NCI-H2196 (cell line): ENCODE data around the gene FMO1.
"Not testable (repeated sequence)": the region's sequence is repeated elsewhere in the genome, so short reads cannot be mapped to it uniquely, and the experiment has no call there.

Experiments
- DNase-seq: peaks from one replicate; lab custom pipeline; 2025; ENCODE audit not compliant: unreplicated experiment; lab: John Stamatoyannopoulos, UW

Gene FMO1

DNA sequence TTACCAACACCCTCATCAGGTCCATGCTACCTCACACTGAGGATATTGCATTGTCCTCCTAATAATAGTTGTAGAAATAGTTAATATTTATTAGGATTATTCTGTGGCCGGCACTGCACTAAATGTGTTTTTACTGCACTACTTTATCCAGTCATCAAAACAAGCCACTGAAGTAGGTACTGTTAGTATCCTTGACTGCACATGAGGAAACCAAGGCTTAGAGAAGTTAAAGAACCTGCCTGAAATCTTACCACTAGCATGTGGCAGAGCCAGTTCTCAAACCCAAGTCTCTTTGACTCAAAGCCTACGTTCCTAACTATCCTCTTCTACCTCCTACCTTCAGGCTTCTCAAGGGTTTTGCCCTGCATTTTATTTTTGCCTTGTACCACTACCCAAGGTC lies 30.9 kb downstream of the FMO1 start:
- no peak for DNase-seq

DNA sequence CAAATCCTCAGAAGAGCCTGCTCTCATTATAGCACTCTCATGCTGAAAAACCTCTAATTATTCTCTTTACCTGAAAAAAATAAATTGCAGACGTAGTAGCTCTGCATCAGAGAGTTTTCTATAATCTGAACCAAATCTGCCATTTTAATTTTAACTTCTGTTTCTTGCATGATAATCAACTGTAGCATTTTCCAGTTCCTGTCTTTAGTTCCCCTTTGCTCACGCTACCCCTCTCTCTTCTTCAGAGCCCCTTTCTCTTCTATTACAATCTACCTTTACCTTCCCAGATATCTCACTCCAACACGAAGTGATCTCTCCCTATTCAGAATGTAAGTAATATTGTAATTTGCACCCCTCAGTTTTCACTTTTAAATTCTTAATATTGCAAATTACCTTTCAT lies 31.4 kb downstream of the FMO1 start:
- DNase-seq = no peak

DNA sequence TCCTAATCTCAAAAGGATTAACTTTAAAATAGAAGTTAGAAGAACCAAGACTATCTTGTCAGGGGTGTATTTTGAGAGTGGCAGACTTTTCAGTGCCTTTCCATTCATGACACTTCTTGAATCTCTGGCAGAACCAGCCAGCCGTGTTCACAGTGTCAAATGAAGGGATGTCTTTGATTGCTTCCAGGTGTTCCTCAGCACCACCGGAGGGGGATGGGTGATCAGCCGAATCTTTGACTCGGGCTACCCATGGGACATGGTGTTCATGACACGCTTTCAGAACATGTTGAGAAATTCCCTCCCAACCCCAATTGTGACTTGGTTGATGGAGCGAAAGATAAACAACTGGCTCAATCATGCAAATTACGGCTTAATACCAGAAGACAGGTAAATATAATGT lies 32.3 kb downstream of the FMO1 start:
- DNase-seq = no peak

DNA sequence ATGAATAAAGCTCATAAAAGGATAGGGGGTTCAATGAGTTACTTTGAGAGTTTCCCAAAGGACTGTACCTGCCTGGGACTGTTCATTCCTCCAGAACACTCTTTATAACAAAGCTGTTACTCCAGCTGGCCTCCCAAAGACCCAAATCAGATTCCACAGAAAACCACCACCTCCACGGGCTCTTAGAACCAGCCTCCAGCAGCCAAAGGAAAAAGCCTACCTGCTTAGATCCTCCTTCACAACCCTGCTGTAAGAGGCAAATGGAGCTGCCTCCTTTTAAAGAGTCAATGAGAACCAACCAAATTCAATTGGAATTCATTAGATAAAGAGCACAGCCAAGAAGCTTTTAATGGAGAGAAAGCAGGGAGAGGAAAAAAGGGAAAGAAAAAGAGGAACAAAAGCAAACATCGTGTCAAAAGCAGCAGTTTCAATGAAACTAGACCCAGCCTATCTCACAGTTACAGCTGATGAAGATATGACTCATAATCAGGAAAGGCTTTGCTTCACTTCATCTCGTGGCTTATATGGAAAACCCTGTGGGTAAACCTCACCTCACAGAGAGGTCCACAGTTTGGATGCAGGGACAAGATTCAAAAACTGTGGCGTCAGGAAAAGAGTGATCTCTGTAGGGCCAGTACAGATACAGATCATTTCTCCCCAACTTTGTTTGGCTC lies 37.9 kb downstream of the FMO1 start:
- no peak for DNase-seq

DNA sequence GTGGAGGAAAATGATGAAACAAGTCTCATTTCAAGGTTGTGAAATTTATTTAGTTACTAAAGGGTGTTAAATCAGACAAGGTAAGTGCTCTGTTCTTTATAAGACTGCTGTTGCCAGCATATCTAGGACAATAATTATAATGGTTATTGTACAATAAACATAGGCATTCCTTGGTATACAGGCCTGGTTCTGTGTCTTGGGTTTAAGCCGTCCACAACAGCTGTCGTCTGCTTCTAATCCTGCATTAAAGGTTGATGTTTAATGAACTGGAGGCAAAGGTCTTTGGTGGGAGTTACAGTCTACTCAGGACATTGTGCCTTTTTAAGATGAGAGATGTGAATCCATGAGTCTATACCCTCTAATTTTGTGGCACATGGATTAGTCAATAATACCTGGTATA lies 42.3 kb downstream of the FMO1 start:
- no peak for DNase-seq

DNA sequence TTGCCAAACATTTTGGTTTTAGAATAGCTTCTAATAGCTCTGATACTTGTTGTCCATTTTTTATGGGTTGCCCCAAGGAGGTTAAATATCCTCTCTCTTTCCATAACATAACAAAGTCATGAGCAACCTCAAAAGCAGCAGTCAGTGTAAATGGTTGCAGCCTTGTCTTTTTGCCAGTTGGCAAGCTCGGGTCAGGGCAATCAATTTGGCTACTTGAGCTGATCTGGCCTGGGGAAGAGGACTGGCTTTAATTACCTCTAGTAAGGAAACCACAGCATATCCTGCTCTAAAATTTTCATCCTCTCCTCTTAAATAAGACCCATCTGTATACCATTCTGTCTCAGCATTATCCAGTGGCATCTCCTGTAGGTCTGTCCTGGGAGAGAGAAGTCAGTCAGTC lies 44.5 kb downstream of the FMO1 start:
- no peak for DNase-seq

- not testable (repeated sequence) for DNase-seq
Observed at GRCh38 chr1:171295383-171295782, 47.1 kb downstream of the FMO1 start.

DNA sequence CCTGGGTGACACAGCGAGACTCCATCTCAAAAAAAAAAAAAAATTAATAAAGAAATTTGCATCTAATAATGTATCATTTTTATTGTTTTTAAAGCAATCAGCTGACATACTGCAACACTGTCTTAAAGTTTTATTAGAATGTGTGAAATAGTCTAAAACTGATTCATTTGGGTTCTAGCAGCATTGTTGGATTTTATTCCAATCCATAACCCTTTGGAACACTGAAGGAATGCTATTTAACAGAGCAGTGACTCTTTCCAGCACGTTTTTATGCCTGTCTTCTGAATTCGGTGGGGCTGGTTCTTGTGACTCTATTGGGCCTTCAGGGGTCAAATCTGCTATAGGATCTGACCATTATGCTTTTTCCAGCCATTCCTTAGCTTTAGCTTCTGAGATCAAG lies 47.5 kb downstream of the FMO1 start:
- DNase-seq = no peak

DNA sequence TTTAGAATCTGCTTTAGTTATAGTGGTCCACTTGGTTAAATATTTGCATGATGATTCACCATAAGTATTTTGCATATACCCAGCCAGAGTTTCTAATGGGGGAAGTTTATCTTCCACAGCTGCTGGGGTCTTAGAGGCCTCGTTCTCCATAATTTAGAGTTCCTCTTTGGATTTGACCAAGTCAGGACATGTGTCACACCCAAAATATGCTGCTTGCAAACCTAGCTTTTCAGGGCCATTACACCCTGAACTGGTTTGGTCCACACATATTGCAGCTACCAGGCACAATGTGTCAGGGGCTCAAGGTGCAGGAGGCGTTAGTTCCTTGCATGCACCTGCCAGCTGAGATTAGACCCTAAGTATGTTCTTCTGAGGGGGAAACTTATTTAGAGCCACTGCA lies 48.6 kb downstream of the FMO1 start:
- no peak for DNase-seq

DNA sequence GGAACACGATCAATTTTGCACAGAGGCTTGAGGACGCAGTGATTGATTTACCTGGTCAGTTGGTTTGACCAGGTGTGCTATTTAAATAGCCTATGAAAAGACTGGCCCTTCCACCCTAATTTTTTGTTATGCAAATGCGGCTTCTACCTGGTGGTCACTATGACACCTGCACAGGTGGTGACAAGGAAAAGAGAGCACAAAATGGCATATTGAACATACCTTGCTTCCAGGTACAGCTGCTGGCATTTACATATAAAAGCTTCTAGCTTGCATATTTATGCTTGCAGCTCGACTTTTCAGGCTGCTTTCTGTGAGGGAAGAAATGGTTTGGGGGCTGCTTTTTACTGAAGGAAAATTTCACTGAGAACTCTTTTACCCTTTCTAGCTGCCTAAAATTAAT lies 50.4 kb downstream of the FMO1 start:
- DNase-seq = no peak

DNA sequence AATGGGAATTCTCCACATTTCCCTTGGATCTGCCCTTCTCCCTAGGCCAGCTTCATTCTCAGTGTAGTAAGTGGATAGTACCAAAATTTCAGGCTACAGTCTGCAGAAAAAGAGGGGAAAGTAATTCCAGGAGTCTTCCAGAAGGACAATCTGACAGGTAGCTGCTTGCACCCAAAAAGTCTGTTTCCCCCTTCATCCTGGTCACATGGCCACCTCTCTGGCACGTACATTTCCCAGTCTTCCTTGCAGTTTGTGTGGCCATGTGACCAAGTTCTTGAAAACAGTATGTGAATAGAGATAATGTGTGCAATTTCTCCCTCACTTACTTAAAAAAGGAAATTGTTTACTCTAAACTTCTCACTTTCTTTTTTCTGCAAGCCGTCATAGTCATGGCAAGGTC lies 51.0 kb downstream of the FMO1 start:
- no peak for DNase-seq

GRCh38 chr1:171300401-171300800 lies 52.1 kb downstream of the FMO1 start:
- DNase-seq = no peak

DNA sequence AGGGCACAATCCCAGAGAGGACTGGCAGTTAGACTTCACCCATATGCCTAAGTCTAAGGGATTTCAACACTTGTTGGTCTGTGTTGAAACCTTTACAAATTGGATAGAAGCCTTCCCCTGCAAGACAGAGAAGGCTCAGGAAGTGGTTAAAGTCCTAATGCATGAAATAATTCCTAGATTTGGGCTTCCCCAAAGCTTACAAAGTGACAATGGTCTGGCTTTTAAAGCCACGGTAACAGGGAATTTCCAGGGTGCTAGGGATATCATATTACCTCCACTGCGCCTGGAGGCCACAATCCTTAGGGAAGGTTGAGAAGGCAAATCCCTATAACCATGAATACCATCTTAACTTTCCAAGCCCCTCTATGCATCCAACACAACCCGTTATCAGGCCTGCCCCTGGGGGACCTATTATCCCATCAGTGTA lies 62.4 kb downstream of the FMO1 start:
- DNase-seq = no peak

GRCh38 chr1:171311771-171312558 lies 63.7 kb downstream of the FMO1 start:
- no peak for DNase-seq

- no peak for DNase-seq
Observed at GRCh38 chr1:171313319-171313834, 65.1 kb downstream of the FMO1 start.

DNA sequence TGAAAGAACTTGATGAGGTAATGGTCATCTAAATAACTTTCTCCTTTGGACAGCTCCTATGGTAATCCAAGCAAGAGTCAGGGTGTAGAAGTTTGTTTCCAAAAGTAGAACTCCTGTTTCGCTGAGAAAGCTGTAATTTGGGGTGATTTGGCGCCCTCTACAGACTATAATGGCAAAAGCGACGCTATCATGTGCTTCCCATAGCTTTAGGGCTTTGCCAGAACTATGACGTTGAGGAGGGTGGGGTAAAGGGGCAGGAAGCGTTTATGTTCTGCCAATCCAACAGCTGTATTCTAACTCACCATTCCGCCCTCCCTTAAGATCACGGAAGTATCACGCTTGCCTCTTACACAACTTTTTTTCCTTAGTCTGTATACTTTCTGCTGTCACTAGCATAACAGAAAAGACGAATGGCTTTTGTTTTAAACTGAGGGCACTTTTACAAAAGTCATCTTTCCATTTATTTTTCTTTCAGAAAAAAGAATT lies 65.6 kb downstream of the FMO1 start, which contains the start of gene FMO4:
Gene FMO4 (plus strand): TSS at position 349 of the 486 bp plus-strand sequence. CDS start 5,643 bp downstream, outside the sequence.
- peak; percentile 82 for DNase-seq

DNA sequence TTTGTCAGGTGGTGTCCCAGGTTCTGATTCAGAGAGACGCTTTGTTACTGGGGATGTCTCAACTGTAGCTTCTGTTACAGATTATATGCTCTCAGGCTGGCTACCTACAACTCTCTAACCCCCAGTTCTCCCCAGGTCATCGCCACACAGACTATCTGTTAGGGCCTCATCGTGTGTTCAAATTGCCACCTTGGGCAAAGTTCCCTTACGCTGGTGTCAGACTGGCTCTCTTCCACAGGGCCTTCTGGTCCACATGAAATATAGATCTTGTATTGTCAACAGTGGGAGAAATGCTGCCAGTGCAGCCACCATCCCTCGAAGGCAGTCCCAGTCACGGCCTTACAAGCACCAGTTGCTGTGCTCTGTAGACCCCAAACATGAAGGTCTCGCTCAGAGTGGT lies 81.0 kb downstream of the FMO1 start:
- no peak for DNase-seq

- DNase-seq = no peak
Observed at GRCh38 chr1:171334024-171334640, 85.8 kb downstream of the FMO1 start.
